ENCODE measurements around the gene GHRH.

The GHRH gene, protein sequence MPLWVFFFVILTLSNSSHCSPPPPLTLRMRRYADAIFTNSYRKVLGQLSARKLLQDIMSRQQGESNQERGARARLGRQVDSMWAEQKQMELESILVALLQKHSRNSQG

DNA sequence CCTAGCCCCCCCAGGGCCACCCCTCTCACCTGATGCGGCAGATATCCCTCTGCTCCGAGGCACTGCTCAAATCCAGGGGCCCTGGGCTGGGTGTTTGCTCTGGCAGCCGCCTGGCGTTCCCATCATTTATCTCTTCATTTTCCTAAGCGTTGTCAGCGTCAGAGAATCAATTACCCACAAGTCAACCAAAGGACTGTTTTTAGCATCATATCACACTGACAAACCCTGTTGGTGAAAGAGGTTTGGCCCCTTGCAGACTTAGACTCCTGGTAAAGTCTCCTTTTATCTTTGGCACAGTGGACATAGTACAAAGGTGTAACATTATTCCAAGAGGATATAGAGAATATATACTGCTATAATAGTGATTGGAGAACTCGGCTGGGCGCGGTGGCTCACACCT is at the start of gene GHRH:
Gene GHRH (minus strand): TSS at position 101 of the 400 bp plus-strand sequence. CDS start 4,925 bp downstream, outside the sequence.
- no peak for DNase-seq (ENCODE audit: low read depth in 2 of 2)

DNA sequence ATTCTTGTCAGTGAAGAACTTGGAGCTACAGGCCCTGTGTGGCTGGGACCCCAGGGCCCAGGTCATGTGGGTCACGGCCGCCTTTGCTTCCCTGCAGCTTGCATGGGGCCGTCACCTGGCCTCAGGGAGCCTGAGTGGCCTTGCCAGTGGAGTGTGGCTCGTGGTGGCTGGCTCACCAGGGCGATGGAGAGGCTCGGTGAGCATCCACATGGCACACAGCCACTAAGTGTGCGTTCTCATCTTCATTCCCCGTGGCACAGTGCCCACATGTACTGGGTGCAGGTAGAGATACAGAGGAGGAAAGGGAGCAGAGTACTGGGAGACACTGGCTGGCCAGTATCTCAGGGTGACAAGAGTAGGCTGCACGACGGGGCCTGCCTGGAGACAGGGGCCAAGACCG is 49.3 kb upstream of the GHRH start:
- no peak for DNase-seq (ENCODE audit: low read depth in 2 of 2)

DNA sequence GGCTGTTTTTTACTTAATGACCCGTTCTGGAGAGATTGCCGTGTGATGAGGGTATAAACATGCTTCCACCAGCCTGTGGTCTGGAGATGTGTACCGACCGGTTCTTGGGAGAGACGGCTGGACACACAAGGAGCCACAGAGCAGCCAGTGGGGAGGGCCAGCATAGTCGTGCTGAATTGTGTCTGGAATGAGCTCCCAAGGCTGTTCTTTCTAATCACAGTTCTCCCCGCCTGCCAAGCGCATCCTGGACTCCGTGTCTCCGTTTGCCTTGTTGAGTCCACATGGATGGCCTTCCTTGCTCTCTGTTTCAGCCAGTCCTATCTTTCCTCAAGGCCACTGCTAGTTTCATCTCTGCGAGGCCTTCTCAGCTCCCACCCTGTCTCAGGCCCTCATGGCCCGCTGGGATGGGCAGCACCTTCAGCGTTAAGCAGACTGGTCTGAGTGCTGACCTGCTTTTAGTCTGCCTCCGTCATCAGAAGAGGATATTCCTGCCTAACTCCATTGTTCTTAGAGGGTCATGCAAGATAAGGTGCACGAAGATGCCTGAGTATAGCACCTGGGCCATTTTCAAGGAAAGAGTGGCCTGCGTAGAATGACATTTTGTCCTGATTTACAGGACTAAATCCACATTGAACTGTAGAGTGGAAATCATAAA is 48.4 kb upstream of the GHRH start:
- DNase-seq (ENCODE audit: low read depth in 2 of 2): no peak

DNA sequence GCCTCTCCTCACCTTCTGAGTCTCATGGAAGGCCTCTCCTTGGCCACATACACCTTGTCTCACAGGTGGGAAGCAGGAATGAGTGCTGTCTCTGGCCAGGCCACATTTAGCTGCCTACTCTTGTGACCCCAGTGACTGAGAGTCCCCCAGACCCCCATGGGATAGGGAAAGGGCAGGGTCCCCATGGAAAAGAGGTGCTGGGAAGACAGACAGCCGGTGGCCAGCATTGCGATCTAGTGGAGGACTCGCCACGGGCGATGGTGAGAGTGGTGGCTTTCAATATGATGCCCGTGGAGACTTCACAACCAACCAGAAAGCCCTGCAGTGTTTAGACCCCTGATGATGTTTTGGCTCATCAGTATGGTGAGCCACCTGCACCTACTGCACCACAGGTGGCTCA is 47.7 kb upstream of the GHRH start:
- DNase-seq (ENCODE audit: low read depth in 2 of 2): no peak

DNA sequence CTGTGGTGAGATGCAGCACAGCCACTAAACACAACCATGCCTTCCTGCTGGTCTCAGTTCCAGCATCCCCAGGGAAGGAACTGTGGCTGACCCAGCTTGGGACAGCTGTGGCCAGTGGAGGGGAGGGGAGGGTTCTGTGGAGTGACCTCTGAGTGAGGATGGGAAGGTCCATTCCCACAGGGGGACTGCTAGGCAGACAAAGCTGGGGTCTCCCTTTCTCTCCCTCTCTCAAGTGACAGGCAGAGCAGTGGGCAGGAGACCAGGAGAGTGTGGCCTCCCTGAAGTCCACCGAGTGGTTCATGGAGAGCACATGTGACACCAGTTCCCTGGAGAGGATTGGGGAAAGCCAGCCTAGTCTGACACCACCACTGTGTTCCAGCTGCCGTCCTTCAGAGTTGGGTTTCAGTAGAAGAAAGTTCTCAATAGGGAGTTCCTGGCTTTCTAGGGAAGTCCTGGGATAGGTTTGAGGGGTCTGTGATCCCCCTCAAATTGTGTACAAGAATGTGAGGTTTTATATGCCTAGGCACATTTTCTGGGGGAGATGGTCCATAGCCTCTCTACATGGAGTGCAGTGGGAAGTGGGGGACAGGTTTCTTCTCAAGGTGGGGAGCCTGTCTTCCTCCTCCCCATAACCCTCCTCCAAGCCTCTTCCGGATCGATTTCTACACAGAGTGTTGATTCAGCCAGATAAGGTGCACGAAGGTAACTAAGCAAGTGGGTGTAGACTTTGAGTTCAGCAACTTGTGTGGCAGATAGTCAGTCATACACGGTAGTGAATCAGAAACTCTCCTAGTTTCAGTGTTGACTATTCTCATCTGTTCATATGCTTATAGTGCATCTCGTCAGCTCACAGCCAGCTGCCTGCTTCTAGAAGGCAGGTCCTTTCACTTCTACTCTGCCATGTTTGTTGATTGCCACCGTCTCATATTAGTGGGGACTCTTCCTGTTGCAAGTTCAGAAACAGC is 46.8 kb upstream of the GHRH start:
- no peak for DNase-seq (ENCODE audit: low read depth in 2 of 2)

DNA sequence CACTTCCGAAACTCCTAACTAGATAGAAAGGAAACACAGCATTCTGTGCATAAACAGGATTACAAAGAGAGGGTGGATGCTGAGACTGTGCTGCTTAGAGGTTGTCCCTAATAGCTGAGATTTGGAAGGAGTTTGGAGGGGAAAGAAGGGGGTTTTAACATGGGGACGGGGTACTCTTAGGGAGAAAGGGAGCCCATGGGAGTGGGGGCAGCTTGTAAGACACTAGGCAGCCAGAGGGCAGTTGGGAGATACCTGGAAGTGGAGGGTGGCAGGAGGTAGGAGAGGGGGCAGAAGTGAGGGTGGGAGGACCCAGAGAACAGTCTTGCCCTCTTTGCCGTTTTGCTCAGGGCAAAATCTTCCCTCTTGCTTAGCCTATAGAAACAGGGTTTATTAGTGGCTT is 44.2 kb upstream of the GHRH start:
- DNase-seq (ENCODE audit: low read depth in 2 of 2): no peak

DNA sequence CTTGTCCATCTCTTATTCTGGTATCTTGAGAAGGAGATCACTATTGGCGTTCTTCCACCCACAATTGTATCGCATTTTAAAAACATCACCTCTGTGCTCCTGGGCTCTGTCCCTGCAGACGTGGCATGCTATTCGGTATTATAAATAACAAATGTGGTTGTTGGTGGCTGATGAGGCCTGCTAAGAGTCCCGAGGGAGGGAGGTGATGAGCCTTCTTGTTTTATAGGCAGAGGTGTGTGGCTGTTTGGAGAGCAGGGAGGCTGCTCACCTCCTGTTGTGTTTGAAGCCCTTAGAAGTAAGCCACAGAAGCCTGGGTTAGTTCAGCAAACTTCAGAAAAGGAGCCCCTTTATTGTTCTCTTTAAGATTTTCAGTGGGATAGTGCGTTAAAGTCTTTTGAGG is 43.5 kb upstream of the GHRH start:
- no peak for DNase-seq (ENCODE audit: low read depth in 2 of 2)

DNA sequence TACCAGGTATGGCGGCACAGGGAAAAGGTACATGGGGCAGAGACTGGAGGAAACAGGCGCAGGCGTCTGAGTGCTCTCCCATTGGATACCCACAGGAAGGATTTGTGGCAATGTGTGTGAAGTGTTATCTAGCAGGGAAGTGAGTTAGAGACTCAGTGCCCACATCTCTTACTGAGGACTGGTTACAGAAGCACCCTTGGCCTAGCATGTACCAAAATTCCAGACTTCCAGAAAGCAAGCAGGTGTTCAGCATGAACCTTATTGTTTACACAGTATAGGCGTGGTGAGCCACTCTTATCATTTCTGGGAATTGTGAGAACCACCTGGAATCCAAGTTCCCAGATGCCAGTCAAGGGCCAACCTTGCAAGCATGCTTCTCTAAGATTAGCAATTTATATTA is 42.0 kb upstream of the GHRH start:
- DNase-seq (ENCODE audit: low read depth in 2 of 2): no peak

DNA sequence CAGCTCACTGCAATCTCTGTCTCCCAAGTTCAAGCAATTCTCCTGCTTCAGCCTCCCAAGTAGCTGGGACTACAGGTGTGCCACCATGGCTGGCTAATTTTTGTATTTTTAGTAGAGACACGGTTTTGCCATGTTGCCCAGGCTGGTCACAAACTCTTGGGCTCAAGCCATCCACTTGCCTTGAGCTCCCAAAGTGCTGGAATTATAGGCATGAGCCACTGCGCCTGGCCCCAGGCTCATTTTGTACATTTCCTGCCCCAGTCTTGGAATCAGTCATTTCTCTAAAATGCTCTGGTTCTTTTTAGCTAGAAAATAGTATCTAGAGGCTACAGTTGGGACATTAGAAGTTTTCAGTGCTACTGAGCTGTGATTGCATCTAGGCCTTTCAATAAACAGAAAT is 41.4 kb upstream of the GHRH start:
- no peak for DNase-seq (ENCODE audit: low read depth in 2 of 2)

DNA sequence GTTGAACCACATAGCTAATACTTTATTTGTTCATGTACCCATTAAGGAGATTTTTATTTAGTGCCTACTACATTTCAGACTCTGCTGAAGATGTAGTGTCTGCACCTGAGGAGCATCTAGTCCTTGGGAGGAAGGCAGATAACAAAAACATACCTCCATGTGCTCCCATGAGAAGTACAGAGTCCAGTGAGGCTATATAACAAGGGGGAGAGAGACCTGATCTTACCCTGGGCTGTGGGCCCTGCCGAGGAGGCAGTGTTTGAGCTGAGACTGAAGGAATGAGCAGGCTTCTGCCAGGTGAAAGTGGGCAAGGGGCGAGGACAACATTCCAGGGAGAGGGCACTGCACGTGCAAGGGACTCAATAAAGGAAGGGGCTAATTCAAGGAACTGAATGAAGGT is 39.9 kb upstream of the GHRH start:
- no peak for DNase-seq (ENCODE audit: low read depth in 2 of 2)

DNA sequence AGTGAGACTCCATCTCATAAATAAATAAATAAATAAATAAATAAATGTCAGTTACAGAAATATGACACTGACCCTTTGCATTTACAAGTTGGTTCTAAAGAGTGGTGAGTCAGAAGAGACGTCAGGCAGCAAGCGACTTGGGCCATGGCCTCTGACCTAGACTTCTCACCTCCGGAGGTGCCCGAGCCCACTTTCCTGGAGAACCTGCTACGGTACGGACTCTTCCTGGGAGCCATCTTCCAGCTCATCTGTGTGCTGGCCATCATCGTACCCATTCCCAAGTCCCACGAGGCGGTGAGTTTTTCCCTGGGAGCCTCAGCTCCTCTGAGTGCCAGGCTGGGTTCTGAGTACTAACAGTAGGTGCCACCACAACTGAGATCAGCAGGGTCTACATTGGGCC is 39.5 kb upstream of the GHRH start:
- DNase-seq (ENCODE audit: low read depth in 2 of 2): no peak

DNA sequence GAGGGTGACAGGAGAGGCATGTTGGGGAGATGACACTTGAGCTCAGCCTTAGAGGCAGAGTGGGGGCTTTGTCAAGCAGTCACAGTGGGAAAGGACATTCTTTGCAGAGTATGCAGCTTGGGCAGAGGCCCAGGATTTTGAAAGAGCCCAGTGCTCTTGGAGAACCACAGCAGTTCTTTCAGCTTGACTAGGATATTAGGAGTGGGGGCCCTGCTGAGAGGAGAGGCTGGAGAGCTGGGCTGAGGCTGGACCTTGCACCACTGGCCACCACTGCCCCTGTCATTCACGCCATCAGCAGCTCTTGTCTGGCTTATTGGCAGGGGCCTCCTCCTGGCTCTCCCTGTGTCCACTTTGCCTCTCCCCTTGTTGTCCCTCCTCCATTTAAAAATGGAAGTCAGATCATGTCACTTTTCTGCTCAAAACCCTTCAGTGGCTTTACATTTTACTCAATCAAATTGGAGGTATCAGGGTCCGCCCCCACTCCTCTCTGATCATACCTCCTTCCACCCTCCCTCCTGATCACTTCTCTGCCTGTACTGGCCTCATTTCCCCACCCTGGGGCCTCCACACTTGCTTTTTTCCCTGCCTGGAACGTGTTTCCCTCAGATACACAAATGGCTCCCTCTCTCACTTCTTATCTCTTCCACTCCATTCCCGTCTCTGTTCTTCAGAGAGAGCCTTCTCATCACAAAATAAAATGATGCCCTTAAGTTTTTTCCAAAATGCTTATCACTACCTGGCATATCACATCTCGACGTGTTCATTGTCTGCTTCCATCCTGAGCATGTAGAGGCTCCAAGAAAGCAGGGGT is 38.3 kb upstream of the GHRH start:
- DNase-seq (ENCODE audit: low read depth in 2 of 2): no peak

DNA sequence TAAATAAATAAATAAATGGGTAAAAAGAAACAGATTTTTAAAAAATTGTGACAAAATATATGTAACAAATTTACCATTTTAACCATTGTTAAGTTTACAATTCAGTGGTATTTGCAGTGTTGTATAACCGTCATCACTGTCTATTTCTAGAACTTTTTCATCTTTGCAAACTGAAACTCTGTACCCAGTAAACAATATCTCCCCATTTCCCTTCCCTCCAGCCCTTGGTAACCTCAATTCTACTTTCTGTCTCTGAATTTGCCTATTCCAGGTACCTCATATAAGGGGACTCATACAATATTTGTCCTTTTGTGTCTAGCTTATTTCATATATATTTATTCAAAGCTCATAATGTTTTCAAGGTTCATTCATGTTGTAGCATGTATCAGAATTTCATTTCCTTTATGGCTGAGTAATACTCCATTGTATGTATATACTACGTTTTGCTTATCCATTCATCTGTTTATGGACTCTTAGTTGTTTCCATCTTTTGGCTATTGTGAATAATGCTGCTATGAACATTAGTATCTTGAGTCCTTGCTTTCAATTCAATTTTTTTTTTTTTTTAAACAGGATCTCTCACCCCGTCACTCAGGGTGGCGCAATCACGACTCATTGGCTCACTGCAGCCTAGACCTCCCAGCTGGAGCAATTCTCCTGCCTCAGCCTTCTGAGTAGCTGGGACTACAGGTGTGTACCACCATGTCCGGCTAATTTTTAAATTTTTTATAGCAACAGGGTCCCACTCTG is 36.8 kb upstream of the GHRH start:
- no peak for DNase-seq (ENCODE audit: low read depth in 2 of 2)

DNA sequence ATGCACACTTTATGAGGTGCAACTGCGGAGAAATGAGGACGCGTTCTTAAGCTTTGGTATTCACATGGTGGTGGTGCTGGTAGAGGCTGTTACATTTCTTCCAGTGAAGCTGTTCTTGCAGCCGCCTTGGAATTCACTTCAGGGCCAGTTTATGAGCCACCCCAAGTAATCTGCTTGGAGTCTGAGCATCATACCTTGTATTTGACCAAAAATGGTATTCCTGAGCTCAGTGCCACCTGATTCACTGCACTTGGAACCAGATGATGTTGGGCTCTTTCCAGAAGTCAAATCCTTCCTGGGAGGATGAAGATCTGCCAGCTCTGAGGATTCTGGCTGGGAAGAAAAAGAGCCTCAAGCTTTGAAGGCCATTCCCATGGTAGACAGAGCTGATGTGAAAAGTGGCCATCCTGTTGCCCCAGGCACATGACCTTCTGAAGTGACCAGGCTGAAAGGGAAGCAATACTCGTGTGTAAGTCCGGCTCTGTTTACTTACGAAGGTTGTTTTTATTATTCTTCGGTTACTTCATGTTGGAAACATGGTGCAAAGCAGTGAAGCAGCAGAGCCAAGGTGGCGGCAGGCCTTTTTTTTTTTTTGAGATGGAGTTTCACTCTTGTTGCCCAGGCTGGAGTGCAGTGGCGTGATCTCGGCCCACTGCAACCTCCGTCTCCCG is 35.6 kb upstream of the GHRH start:
- DNase-seq (ENCODE audit: low read depth in 2 of 2): no peak

DNA sequence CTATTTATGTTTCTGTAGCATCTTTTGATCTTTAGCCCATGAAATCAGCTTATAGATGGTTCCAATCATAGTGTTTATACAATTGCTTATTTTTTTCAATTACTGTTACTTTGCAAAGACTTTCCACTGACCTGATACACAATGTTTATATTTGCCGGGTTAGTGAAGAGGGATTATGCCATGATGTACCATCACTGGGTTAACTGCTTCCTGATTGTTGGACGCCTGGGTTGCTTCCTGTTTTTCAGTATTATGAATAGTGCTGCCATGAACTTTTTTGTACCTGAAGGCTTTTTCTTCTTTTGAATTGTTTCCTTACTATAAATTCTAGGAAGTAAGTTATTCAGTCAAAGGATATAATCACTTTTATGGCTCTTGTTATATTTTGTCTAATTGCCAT is 34.8 kb upstream of the GHRH start:
- no peak for DNase-seq (ENCODE audit: low read depth in 2 of 2)

DNA sequence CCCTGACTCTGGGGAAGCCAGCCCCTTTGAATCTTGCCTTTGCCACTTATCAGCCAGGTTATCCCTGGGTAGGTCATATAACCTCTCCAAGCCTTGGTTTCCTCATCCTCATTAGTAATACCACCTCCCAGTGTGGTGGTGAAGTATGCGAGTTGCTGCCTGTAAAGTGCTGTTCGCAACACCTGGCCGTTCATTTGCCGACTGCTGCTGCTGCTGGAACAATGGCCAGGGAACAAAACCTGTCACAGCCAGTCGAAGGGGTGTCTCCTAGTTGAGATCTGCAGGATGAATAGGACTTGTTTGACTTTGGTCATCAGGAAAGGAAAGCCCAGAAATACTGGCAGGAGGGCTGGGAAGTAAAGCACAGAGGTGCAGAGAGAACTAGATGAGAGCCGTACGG is 34.0 kb upstream of the GHRH start:
- DNase-seq (ENCODE audit: low read depth in 2 of 2): no peak

DNA sequence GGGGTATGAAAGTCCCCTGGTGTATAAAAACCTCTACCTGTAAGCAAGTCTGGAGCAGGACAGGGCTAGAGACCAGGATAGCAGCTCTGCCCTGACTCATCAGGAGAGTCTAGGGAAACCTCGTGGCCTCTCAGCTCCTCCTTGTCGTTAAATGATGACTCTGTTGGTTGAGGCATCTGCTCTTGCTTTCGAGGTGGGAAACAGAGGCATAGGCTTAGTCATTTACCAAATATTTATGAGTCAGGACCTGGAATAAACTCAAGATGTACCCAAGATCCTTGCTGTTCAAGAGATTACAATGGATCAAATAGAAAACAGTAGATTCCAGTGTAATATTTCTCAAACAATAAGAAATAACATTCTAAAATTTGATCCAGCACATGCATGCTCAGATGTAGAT is 33.4 kb upstream of the GHRH start:
- no peak for DNase-seq (ENCODE audit: low read depth in 2 of 2)

DNA sequence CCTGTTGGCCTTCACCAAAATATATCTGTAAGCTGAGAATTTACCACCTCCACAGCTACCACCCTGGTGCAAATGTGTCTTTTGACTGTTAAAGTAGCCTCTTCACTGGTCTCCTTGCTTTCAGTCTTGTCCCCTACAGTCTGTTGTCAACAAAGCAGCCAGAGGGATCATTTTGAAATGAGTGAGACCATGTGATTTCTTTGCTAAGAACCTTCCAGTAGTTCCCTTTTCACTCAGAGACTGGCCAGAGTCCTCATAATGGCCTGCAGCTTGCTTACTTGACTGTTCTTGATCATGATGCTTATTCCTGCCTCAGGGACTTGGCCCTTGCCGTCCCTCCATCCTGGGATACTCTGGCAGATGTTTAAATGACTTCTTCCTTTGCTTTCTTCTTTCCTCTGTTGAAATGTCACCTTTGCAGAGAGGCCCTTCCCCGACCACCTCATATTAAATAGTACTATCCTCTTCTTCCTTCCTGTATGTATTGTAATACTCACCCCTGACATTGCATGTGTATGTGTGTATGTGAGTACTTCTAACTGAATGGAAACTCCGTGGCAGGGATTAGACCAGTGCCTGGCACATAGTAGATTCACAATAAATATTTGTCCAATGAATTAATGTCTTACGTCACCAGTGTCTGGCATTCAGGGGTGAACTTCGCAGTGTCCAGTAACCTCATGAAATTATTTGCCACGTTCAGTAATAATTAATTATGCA is 32.8 kb upstream of the GHRH start:
- no peak for DNase-seq (ENCODE audit: low read depth in 2 of 2)

DNA sequence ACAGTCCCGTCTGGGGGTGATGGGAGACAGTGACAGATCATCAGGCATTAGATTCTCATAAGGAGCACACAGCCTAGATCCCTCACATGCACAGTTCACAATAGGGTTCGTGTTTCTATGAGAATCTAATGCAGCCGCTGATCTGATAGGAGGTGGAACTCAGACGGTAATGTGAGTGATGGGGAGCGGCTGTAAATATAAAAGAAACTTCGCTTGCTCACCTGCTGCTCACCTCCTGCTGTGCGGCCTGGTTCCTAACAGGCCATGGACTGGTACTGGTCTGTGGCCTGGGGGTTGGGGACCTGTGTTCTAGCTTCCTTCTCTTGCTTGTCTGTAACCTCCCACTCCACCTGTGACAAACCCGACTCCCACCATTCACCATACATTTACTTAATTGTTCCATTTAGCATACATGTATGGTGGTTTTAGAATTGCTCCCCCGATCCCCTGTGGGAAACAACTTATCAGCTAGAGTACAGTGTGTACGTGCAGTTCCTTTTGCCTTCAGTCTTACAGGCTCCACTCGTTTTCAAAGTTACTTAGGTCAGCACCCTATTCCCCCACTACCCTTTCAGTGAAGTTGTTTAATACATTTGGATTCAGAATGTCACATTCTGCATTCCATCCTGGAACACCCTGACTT is 31.8 kb upstream of the GHRH start:
- DNase-seq (ENCODE audit: low read depth in 2 of 2): no peak

DNA sequence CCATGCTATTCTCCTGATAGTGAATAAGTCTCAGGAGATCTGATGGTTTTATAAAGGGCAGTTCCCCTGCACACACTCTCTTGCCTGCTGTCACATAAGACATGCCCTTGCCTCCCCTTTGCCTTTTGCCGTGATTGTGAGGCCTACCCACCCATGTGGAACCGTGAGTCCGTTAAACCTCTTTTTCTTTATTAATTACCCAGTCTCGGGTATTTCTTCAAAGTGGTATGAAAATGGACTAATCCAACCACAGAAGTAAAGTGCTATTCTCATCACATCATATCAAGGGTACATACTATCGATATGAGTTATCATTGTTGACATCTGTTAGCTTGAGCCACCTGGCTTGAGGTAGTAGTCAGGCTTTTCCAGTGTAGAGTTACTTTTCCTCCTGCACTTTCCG is 30.1 kb upstream of the GHRH start:
- DNase-seq (ENCODE audit: low read depth in 2 of 2): no peak
